H9 (cell line): Measurements from ENCODE around the gene EXOSC2. TPM values are rescaled to one million over a fixed set of nuclear protein-coding genes. Genes with fewer than 3 reads are reported as not detected.
A peak's percentile ranks its signal among the peaks of the same experiment; 100 is the strongest.

Experiments
- DNase-seq: peaks from one replicate; pipeline ENCODE4 v3.0.0-alpha.2; 2017
- H2AFZ ChIP-seq: one replicate; pipeline ENCODE4 v1.6.1; 2013; ENCODE audit warnings: mild to moderate bottlenecking, low read length, control low read depth, moderate library complexity
- H2AK5ac ChIP-seq: 2 replicates; pipeline ENCODE4 v1.6.1; 2013; ENCODE audit warnings: low read length, control low read depth, mixed read lengths; ENCODE audit not compliant: insufficient read length
- H2BK120ac ChIP-seq: one replicate; pipeline ENCODE4 v1.6.1; 2013; ENCODE audit warnings: low read depth, mild to moderate bottlenecking, low read length, control low read depth, inconsistent platforms; ENCODE audit not compliant: poor library complexity, severe bottlenecking
- H2BK12ac ChIP-seq: 2 replicates; pipeline ENCODE4 v1.6.1; 2013; ENCODE audit warnings: low read length, control low read depth, mixed read lengths, low read depth; ENCODE audit not compliant: insufficient read length
- H2BK15ac ChIP-seq: 2 replicates; pipeline ENCODE4 v1.6.1; 2013; ENCODE audit warnings: low read depth, low read length, control low read depth
- H2BK20ac ChIP-seq: one replicate; pipeline ENCODE4 v1.6.1; 2013; ENCODE audit warnings: low read depth, mild to moderate bottlenecking, low read length, control low read depth, inconsistent platforms; ENCODE audit not compliant: poor library complexity, severe bottlenecking
- H2BK5ac ChIP-seq: 2 replicates; pipeline ENCODE4 v1.6.1; 2013; ENCODE audit warnings: low read length, control low read depth, mixed read lengths; ENCODE audit not compliant: insufficient read length
- H3K14ac ChIP-seq: 2 replicates; pipeline ENCODE4 v1.6.1; 2013; ENCODE audit warnings: low read length, control low read depth; ENCODE audit not compliant: insufficient read depth
- H3K18ac ChIP-seq: 2 replicates; pipeline ENCODE4 v1.6.1; 2013; ENCODE audit warnings: low read depth, mild to moderate bottlenecking, mixed read lengths, low read length, control low read depth; ENCODE audit not compliant: insufficient read length
- H3K23ac ChIP-seq: 2 replicates; pipeline ENCODE4 v1.6.1; 2013; ENCODE audit warnings: low read length, control low read depth, mixed read lengths, low read depth; ENCODE audit not compliant: insufficient read length
- H3K23me2 ChIP-seq: 2 replicates; pipeline ENCODE4 v1.6.1; 2013; ENCODE audit warnings: low read depth, mild to moderate bottlenecking, mixed read lengths, low read length, control low read depth; ENCODE audit not compliant: insufficient read length, poor library complexity, severe bottlenecking
- H3K27ac ChIP-seq: 2 replicates; pipeline ENCODE4 v1.5.1; 2013; ENCODE audit warnings: low read length, control low read depth, mixed read lengths, low read depth; ENCODE audit not compliant: insufficient read length
- H3K27me3 ChIP-seq: 2 replicates; pipeline ENCODE4 v1.6.1; 2013; ENCODE audit warnings: low read length, control low read depth, inconsistent platforms; ENCODE audit not compliant: insufficient read depth
- H3K4ac ChIP-seq: 2 replicates; pipeline ENCODE4 v1.6.1; 2013; ENCODE audit warnings: low read depth, mild to moderate bottlenecking, control low read depth, inconsistent platforms, low read length, moderate library complexity
- H3K4me1 ChIP-seq: 2 replicates; pipeline ENCODE4 v1.6.1; 2013; ENCODE audit warnings: low read length, control low read depth, inconsistent platforms; ENCODE audit not compliant: insufficient read depth
- H3K4me2 ChIP-seq: 2 replicates; pipeline ENCODE4 v1.6.1; 2013; ENCODE audit warnings: low read length, control low read depth, mixed read lengths; ENCODE audit not compliant: insufficient read length, insufficient read depth
- H3K56ac ChIP-seq: 2 replicates; pipeline ENCODE4 v1.6.1; 2013; ENCODE audit warnings: low read depth, mild to moderate bottlenecking, mixed read lengths, low read length, control low read depth; ENCODE audit not compliant: insufficient read length
- H3K79me1 ChIP-seq: 2 replicates; pipeline ENCODE4 v1.6.1; 2013; ENCODE audit warnings: low read depth, mild to moderate bottlenecking, moderate library complexity, low read length, control low read depth, inconsistent platforms; ENCODE audit not compliant: insufficient read depth, poor library complexity, severe bottlenecking
- H3K79me2 ChIP-seq: 2 replicates; pipeline ENCODE4 v1.6.1; 2013; ENCODE audit warnings: low read length, control low read depth, inconsistent platforms; ENCODE audit not compliant: insufficient read depth
- H3K9ac ChIP-seq: 2 replicates; pipeline ENCODE4 v1.6.1; 2013; ENCODE audit warnings: low read length, control low read depth, mixed read lengths; ENCODE audit not compliant: insufficient read length; ENCODE audit errors: extremely low read depth
- H3K9me3 ChIP-seq: one replicate; pipeline ENCODE4 v1.6.1; 2013; ENCODE audit warnings: low read depth, low read length, inconsistent platforms; ENCODE audit not compliant: control insufficient read depth
- H3T11ph ChIP-seq: one replicate; pipeline ENCODE4 v1.6.1; 2013; ENCODE audit warnings: mild to moderate bottlenecking, low read length, control low read depth, inconsistent platforms
- H4K20me1 ChIP-seq: one replicate; pipeline ENCODE4 v1.6.1; 2013; ENCODE audit not compliant: control insufficient read depth, insufficient read length, insufficient read depth
- H4K5ac ChIP-seq: 2 replicates; pipeline ENCODE4 v1.6.1; 2013; ENCODE audit warnings: low read depth, mild to moderate bottlenecking, mixed read lengths, low read length, control low read depth; ENCODE audit not compliant: insufficient read length
- H4K8ac ChIP-seq: replicated peaks from 2 replicates; pipeline ENCODE4 v1.6.1; 2013; ENCODE audit warnings: low read length, control low read depth, mixed read lengths, low read depth; ENCODE audit not compliant: insufficient read length
- H4K91ac ChIP-seq: 2 replicates; pipeline ENCODE4 v1.6.1; 2013; ENCODE audit warnings: low read depth, mild to moderate bottlenecking, moderate library complexity, mixed read lengths, low read length, control low read depth; ENCODE audit not compliant: insufficient read length
- H3K27ac Mint-ChIP-seq, 3 experiments: 2 replicates in 2 of 3; 3 replicates in 1 of 3; pipeline ENCODE4 v1.8.0; 2020 to 2021; ENCODE audit warnings: mixed read lengths in 3 of 3, mild to moderate bottlenecking in 1 of 3, moderate library complexity in 1 of 3
- H3K27me3 Mint-ChIP-seq: 2 replicates; pipeline ENCODE4 v1.8.0; 2021; ENCODE audit warnings: low read depth, mild to moderate bottlenecking, moderate library complexity, mixed read lengths
- H3K36me3 Mint-ChIP-seq, 3 experiments: 2 replicates in 2 of 3; 3 replicates in 1 of 3; pipeline ENCODE4 v1.8.0; 2020 to 2021; ENCODE audit warnings: low read depth in 3 of 3, mixed read lengths in 3 of 3; ENCODE audit not compliant: insufficient read depth in 1 of 3
- H3K4me1 Mint-ChIP-seq, 2 experiments: 2 replicates each; pipeline ENCODE4 v1.8.0; 2020; ENCODE audit warnings: mixed read lengths in 2 of 2
- H3K4me3 Mint-ChIP-seq, 2 experiments: 2 replicates in 1 of 2; 3 replicates in 1 of 2; pipeline ENCODE4 v1.8.0; 2020 to 2021; ENCODE audit warnings: mild to moderate bottlenecking in 2 of 2, mixed read lengths in 2 of 2, moderate library complexity in 1 of 2
- H3K9me3 Mint-ChIP-seq, 2 experiments: 2 replicates in 1 of 2; 3 replicates in 1 of 2; pipeline ENCODE4 v1.8.0; 2020; ENCODE audit warnings: mild to moderate bottlenecking in 2 of 2, mixed read lengths in 2 of 2, moderate library complexity in 1 of 2
- CTCF ChIP-seq: fragments of 200-600 bp; sonication (generic); conservative IDR thresholded peaks from 3 replicates; pipeline ENCODE4 v1.8.0; 2021; ENCODE audit warnings: antibody characterized with exemption, mild to moderate bottlenecking
- WGBS: extraction: QIAGEN DNeasy Blood & Tissue Kit; methylation state at CpG from one replicate; pipeline ENCODE4 v1.1.7; 2013; ENCODE audit warnings: missing lambda C conversion rate, low lambda C conversion rate, mixed read lengths; ENCODE audit not compliant: insufficient read length; ENCODE audit errors: extremely low coverage; 5-methylcytosine and 5-hydroxymethylcytosine counted together
- total RNA-seq: library from RNA; stranded (reverse); gene quantifications from 2 replicates; pipeline ENCODE4 v1.2.1, GENCODE V29; 2021

The EXOSC2 gene
- total RNA-seq, 1 experiment from 2014 or later = 94.5 TPM

DNA sequence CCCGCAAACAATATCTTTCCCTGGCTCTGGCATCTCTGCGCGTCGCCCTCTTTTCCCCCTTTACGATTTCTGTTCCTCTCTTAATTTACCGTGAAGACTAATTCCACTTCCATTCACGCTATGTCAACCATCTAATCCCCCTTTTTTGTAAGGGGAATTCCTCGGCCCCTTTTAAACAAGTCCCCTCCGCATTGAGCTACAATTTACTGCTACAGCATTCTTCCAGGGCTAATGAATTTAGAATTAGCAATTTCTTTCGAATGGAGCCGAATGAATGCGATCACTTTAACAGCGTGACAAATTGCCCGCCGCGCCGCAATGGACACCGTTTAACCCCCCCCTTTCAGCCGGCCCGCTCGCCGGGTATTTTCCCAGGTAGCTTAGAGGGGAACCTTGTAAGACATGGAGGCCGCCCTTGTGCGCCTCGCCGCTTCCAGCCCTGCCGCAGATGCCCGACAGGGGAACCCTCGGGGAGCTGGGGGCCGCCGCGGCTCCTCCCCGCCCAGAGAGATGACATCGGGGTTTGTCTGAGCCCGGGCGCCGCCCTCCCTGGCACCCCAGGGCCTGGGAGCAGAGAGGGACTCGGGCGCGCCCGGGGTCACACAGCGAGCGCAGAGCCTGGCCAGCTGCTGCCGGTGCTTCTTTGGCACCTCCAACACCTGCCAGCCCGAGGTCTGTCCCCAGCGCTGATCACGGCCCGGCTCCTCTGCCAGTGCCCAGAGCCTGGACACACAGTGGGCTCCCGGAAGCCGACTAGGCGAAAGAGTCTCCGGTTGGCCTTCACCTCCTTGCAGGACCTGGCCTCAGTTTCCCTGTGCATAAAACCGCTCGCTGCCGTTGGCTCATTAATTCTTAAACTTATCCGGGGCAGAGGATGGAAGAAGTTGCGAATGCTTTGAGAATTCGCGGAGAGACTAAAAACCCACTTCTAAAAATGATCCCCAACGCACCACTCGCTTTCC lies 27.9 kb upstream of the EXOSC2 start:
- Histone ChIP-seq H2AK5ac (no peak overlapping the region), H2BK15ac (no peak overlapping the region), H4K5ac (no peak overlapping the region), H3K4ac (no peak overlapping the region), H2BK20ac (no peak overlapping the region), H3K4me2 (peak overlapping the region; percentile 39), H3K23me2 (peaks cover 12% of the 10 kb centered on the region), H2BK5ac (no peak overlapping the region), H3K79me2 (no peaks in the 10 kb centered on the region), H3K79me1 (no peaks in the 10 kb centered on the region), H3K14ac (no peak overlapping the region), H3K9ac (no peak overlapping the region), H4K8ac (no peak overlapping the region), H3K4me1 (no peaks in the 10 kb centered on the region; the same call in 1 of the 2 replicates), H3K18ac (no peak overlapping the region), H3K23ac (no peak overlapping the region), H2AFZ (no peak overlapping the region), H2BK120ac (no peak overlapping the region), H3K9me3 (no peaks in the 10 kb centered on the region), H4K91ac (no peak overlapping the region), H3K56ac (no peak overlapping the region), H3T11ph (no peak overlapping the region), H4K20me1 (no peaks in the 10 kb centered on the region), H2BK12ac (no peak overlapping the region), H3K27ac (no peak overlapping the region), H3K27me3 (peaks cover 75% of the 10 kb centered on the region)
- Mint-ChIP-seq H3K4me3 (peak overlapping the region; percentile 35 to 78; a peak in 4 of 5 replicates), H3K36me3 (peaks cover 0 to 1% (median 0%) of the 10 kb centered on the region in 3 experiments; a peak in 2 of 7 replicates), H3K27ac (no peak overlapping the region), H3K27me3 (peaks cover 100% of the 10 kb centered on the region), H3K9me3 (no peaks in the 10 kb centered on the region; a peak in 3 of 5 replicates), H3K4me1 (peaks cover 14 to 34% of the 10 kb centered on the region in 2 experiments)
- no CpG with 5 or more reads among the region's 61 CpGs for WGBS
- peak; percentile 24; the same call in 2 of the 3 replicates for TF ChIP-seq CTCF
- DNase-seq = peak; percentile 63
